ENCODE data around the gene STUB1. TPM values are rescaled to one million over a fixed set of nuclear protein-coding genes. Genes with fewer than 3 reads are reported as not detected.

STUB1 gene
- total and polyA plus RNA-seq, 4 experiments from 2014 or later = 97.2 to 181 (median 128) TPM

DNA sequence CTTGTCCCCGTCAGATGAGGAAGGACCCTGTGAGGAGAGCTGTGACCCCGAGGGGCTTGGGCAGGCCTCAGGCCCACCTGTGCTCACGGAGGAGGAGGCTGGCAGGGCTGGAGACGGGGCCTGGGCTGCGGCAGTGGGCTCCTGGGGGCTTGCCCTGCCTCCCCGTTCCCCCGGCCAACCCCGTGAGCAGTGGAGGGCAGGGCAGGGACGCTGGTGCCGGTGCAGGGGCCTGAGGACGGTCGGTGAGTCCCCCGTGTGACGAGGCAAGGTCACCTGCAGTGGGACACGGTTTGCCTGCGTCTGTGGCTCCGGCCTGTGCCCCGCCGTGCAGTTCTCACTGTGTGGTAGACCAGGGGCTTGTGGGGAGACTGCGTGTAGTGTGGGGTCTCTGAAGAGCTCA is 20.6 kb upstream of the STUB1 start:
- CTCF ChIA-PET (ENCODE audit: partially characterized antibody) = no interaction called here
- H3K27ac ChIP-seq (ENCODE audit: low read depth, low read length) = no peak overlapping the region
- H3K9me3 Mint-ChIP-seq = no peaks in the 10 kb centered on the region
- POLR2A ChIA-PET (ENCODE audit: partially characterized antibody) = interaction anchor here (1.1 to 3.2 kb wide), 3 partner anchors 10 to 21 kb away, joined by 3 to 12 read pairs (median 4); partner anchors contain the start of genes STUB1 and WDR90
- H3K4me1 ChIP-seq (ENCODE audit: insufficient read depth, low read length) = no peaks in the 10 kb centered on the region
- peaks cover 0 to 9% (median under 1%) of the 10 kb centered on the region in 4 donors for H3K4me1 Mint-ChIP-seq
- no peaks in the 10 kb centered on the region for H3K36me3 ChIP-seq (ENCODE audit: insufficient read depth, low read length)
- intact Hi-C loops (cut with micrococcal nuclease) = no loop called here
- no peak for DNase-seq
- H3K4me3 Mint-ChIP-seq = no peak overlapping the region
- no peaks in the 10 kb centered on the region for H3K9me3 ChIP-seq (ENCODE audit: control insufficient read depth in 1 of 2, low read length in 2 of 2)
- no peaks in the 10 kb centered on the region for H3K27me3 ChIP-seq (ENCODE audit: insufficient read depth, low read length)
- no peaks in the 10 kb centered on the region for H3K27me3 Mint-ChIP-seq
- no peak overlapping the region for H3K27ac Mint-ChIP-seq
- no peaks in the 10 kb centered on the region for H3K36me3 Mint-ChIP-seq
- no peak overlapping the region for H3K4me3 ChIP-seq (ENCODE audit: low read length in 2 of 2)

DNA sequence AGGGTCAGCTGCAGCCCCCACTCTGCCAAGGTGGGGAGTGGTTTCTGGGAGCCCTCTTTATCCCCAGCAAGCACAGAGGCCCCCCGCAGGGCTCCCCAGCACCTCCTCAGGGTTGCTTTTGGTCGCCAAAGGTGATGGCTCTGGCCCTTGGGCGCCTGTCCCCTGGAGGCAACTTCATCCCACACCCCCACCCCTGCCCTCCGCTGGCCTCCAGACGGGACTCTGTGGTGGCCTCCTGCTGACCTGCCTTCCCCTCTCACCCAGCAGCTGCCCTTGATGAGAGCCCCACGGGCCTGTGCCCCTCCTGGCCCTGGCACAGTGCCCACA is 20.1 kb upstream of the STUB1 start:
- ChIA-PET POLR2A (ENCODE audit: partially characterized antibody) (interaction anchor here (1.1 to 3.2 kb wide), 3 partner anchors 11 to 20 kb away, joined by 3 to 12 read pairs (median 4); partner anchors contain the start of genes STUB1 and WDR90), CTCF (ENCODE audit: partially characterized antibody) (no interaction called here)
- no peaks in the 10 kb centered on the region for H3K36me3 Mint-ChIP-seq
- no peaks in the 10 kb centered on the region for H3K27me3 Mint-ChIP-seq
- Histone ChIP-seq H3K36me3 (ENCODE audit: insufficient read depth, low read length) (no peaks in the 10 kb centered on the region), H3K4me1 (ENCODE audit: insufficient read depth, low read length) (no peaks in the 10 kb centered on the region), H3K27ac (ENCODE audit: low read depth, low read length) (no peak overlapping the region), H3K9me3 (ENCODE audit: control insufficient read depth in 1 of 2, low read length in 2 of 2) (no peaks in the 10 kb centered on the region), H3K27me3 (ENCODE audit: insufficient read depth, low read length) (no peaks in the 10 kb centered on the region), H3K4me3 (ENCODE audit: low read length in 2 of 2) (no peak overlapping the region)
- peaks cover 0 to 9% (median under 1%) of the 10 kb centered on the region in 4 donors for H3K4me1 Mint-ChIP-seq
- no peak overlapping the region for H3K4me3 Mint-ChIP-seq
- intact Hi-C loops (cut with micrococcal nuclease) = no loop called here
- H3K9me3 Mint-ChIP-seq = no peaks in the 10 kb centered on the region
- no peak overlapping the region for H3K27ac Mint-ChIP-seq
- no peak for DNase-seq

DNA sequence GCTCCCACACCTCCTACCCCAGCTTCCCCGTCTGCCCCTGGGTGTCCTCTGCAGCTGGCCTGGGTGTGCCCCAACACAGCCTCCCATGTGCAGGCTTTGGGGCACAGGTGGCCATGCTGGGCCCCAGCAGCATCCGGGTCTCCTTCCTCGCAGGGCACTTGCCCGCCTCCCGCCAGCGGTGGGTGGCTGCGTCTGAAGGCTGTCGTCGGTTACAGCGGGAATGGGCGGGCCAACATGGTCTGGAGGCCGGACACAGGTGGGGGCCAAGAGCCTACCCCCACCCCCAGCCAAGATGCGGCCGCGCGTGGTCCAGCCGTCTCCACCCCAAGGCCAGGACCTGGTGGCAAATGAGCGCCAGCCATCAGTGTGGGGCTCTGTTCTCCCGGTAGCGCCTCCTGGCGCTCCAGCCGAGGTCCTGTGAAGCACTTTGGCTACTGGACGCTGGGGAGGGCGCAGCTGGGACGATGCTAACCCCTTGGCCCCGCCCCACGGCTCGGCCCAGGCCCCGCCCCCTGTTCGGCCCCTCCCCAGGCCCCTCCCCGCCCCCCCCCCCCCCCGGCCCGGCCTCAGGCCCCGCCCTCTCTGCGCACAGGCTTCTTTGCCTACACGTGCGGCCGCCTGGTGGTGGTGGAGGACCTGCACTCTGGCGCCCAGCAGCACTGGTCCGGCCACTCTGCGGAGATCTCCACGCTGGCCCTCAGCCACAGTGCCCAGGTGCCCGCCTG is 19.6 kb upstream of the STUB1 start:
- peaks cover 0 to 9% (median under 1%) of the 10 kb centered on the region in 4 donors for H3K4me1 Mint-ChIP-seq
- no peaks in the 10 kb centered on the region for H3K4me1 ChIP-seq (ENCODE audit: insufficient read depth, low read length)
- no peak overlapping the region for H3K4me3 Mint-ChIP-seq
- no peaks in the 10 kb centered on the region for H3K9me3 ChIP-seq (ENCODE audit: control insufficient read depth in 1 of 2, low read length in 2 of 2)
- peak overlapping the region in 1 of 7 donors; percentile 51 for H3K27ac Mint-ChIP-seq
- intact Hi-C loops (cut with micrococcal nuclease) = no loop called here
- ChIA-PET POLR2A (ENCODE audit: partially characterized antibody) (interaction anchor here (1.1 to 3.2 kb wide), 3 partner anchors 11 to 20 kb away, joined by 3 to 12 read pairs (median 4); partner anchors contain the start of genes STUB1 and WDR90), CTCF (ENCODE audit: partially characterized antibody) (no interaction called here)
- H3K9me3 Mint-ChIP-seq = no peaks in the 10 kb centered on the region
- H3K36me3 ChIP-seq (ENCODE audit: insufficient read depth, low read length) = no peaks in the 10 kb centered on the region
- H3K36me3 Mint-ChIP-seq = no peaks in the 10 kb centered on the region
- H3K27me3 Mint-ChIP-seq = no peaks in the 10 kb centered on the region
- H3K4me3 ChIP-seq (ENCODE audit: low read length in 2 of 2) = no peak overlapping the region
- DNase-seq = peak; percentile 41 to 62 (median 59)
- no peak overlapping the region for H3K27ac ChIP-seq (ENCODE audit: low read depth, low read length)
- no peaks in the 10 kb centered on the region for H3K27me3 ChIP-seq (ENCODE audit: insufficient read depth, low read length)

DNA sequence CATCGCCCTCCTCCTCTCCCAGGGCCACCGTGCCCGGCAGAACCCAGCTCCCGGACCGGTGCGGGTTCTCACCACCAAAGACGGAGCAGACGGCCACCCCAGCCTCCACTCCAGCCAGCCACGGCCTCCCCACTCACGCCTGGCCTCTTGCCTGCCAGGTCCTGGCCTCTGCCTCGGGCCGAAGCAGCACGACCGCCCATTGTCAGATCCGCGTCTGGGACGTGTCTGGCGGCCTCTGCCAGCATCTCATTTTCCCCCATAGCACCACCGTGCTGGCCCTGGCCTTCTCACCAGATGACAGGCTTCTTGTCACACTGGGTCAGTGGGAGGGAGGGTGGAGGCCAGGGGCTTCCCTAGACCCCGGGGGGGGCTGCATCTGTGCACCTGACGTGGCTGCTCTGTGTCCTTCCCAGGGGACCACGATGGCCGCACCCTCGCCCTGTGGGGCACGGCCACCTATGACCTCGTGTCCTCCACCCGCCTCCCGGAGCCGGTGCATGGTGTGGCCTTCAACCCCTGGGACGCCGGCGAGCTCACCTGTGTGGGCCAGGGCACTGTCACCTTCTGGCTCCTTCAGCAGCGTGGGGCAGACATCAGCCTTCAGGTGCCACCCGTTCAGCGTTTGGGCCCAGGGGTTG is 18.9 kb upstream of the STUB1 start:
- ChIA-PET CTCF (ENCODE audit: partially characterized antibody) (no interaction called here), POLR2A (ENCODE audit: partially characterized antibody) (interaction anchor here (3.2 kb wide), 1 partner anchor 12 kb away, joined by 12 read pairs; the partner anchor contains the start of gene WDR90)
- no peak overlapping the region for H3K4me3 ChIP-seq (ENCODE audit: low read length in 2 of 2)

DNA sequence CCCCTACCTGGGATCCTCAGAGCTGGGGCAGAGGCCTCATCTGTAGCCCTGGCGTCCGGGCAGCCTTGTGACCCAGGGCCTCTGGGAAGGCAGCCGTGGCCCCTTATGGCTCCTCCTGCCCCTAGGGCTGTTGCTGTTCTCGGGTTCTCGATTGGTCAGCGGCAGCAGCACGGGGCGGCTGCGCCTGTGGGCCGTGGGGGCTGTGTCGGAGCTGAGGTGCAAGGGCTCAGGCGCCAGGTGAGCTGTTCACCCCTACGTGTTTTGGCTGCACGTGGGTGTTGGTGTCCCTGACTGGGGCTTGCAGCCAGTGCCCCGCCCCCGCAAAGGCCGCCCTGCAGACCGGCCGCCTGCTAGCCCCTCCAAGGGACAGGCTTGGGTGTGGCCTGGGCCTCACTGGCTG is 18.1 kb upstream of the STUB1 start:
- Histone ChIP-seq H3K4me3 (ENCODE audit: low read length in 2 of 2) (no peak overlapping the region), H3K27me3 (ENCODE audit: insufficient read depth, low read length) (no peaks in the 10 kb centered on the region), H3K4me1 (ENCODE audit: insufficient read depth, low read length) (peaks cover 6% of the 10 kb centered on the region), H3K36me3 (ENCODE audit: insufficient read depth, low read length) (no peaks in the 10 kb centered on the region), H3K9me3 (ENCODE audit: control insufficient read depth in 1 of 2, low read length in 2 of 2) (no peaks in the 10 kb centered on the region), H3K27ac (ENCODE audit: low read depth, low read length) (no peak overlapping the region)
- no peaks in the 10 kb centered on the region for H3K9me3 Mint-ChIP-seq
- ChIA-PET POLR2A (ENCODE audit: partially characterized antibody) (interaction anchor here (0.6 kb wide), 1 partner anchor 15 kb away, joined by 3 read pairs; no protein-coding TSS in a partner anchor), CTCF (ENCODE audit: partially characterized antibody) (no interaction called here)
- H3K27ac Mint-ChIP-seq = no peak overlapping the region
- intact Hi-C loops (cut with micrococcal nuclease) = no loop called here
- no peaks in the 10 kb centered on the region for H3K36me3 Mint-ChIP-seq
- H3K4me3 Mint-ChIP-seq = no peak overlapping the region
- H3K4me1 Mint-ChIP-seq = peaks cover 0 to 12% (median under 1%) of the 10 kb centered on the region in 4 donors
- DNase-seq = no peak
- no peaks in the 10 kb centered on the region for H3K27me3 Mint-ChIP-seq

More for the DNA sequence above, 18.9 kb upstream of the STUB1 start:
- H3K36me3 ChIP-seq (ENCODE audit: insufficient read depth, low read length) = no peaks in the 10 kb centered on the region
- Mint-ChIP-seq H3K27me3 (no peaks in the 10 kb centered on the region), H3K4me3 (peak overlapping the region in 1 of 8 donors; percentile 23), H3K36me3 (no peaks in the 10 kb centered on the region), H3K9me3 (no peaks in the 10 kb centered on the region), H3K27ac (peak overlapping the region in 1 of 7 donors; percentile 51), H3K4me1 (peaks cover 0 to 9% (median under 1%) of the 10 kb centered on the region in 4 donors)
- intact Hi-C loops (cut with micrococcal nuclease) = no loop called here
- DNase-seq = no peak
- no peak overlapping the region for H3K27ac ChIP-seq (ENCODE audit: low read depth, low read length)
- H3K27me3 ChIP-seq (ENCODE audit: insufficient read depth, low read length) = no peaks in the 10 kb centered on the region
- no peaks in the 10 kb centered on the region for H3K9me3 ChIP-seq (ENCODE audit: control insufficient read depth in 1 of 2, low read length in 2 of 2)
- no peaks in the 10 kb centered on the region for H3K4me1 ChIP-seq (ENCODE audit: insufficient read depth, low read length)

DNA sequence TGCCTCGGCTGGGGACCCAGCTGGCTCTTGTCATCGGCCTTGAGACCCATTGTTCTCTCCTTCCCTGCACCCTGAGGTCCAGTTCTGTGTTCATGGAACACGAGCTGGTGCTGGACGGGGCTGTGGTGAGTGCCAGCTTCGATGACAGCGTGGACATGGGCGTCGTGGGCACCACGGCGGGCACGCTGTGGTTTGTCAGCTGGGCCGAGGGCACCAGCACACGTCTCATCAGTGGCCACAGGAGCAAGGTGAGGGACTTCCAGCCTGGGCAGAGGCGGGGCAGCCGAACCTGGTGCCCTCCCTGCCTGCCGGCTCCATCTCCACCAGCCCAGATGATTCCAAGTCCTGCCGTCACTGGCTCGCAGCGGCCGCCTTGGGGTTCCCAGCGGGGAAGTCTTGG is 17.6 kb upstream of the STUB1 start:
- POLR2A ChIA-PET (ENCODE audit: partially characterized antibody) = interaction anchor here (0.6 kb wide), 1 partner anchor 14 kb away, joined by 3 read pairs; no protein-coding TSS in a partner anchor
- H3K4me3 Mint-ChIP-seq = peak overlapping the region in 1 of 8 donors; percentile 29

DNA sequence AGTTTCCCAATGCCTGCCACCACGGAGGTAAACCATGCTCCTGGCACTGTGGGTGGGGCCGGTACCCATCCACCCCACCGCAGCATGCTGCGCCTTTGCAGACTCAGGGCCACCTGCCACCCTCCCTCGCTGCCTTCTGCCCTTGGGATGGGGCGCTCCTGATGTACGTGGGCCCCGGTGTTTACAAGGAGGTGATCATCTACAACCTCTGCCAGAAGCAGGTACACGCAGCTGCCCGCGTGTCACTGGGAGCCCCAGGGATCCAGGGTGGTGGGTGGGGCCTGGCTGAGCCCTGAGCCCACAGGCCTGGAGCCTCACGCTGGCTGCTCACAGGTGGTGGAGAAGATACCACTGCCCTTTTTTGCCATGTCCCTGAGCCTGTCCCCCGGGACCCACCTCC is 13.6 kb upstream of the STUB1 start:
- Mint-ChIP-seq H3K4me1 (peaks cover 3 to 22% (median 5%) of the 10 kb centered on the region in 4 donors), H3K9me3 (no peaks in the 10 kb centered on the region), H3K27me3 (no peaks in the 10 kb centered on the region), H3K36me3 (peaks cover 0 to 5% of the 10 kb centered on the region in 2 donors), H3K27ac (peak overlapping the region in 1 of 7 donors; percentile 38), H3K4me3 (no peak overlapping the region)
- H3K27me3 ChIP-seq (ENCODE audit: insufficient read depth, low read length) = no peaks in the 10 kb centered on the region
- POLR2A ChIA-PET (ENCODE audit: partially characterized antibody) = interaction anchor here (0.9 to 5.6 kb wide), 5 partner anchors 9 to 29 kb away, joined by 3 to 89 read pairs (median 7); partner anchors contain the start of genes JMJD8, STUB1 and WDR24
- CTCF ChIA-PET (ENCODE audit: partially characterized antibody) = interaction anchor here (1.3 kb wide), 1 partner anchor 17 kb away, joined by 4 read pairs; the partner anchor contains the start of gene WDR90
- H3K36me3 ChIP-seq (ENCODE audit: insufficient read depth, low read length) = peaks cover 17% of the 10 kb centered on the region
- no peak overlapping the region for H3K4me3 ChIP-seq (ENCODE audit: low read length in 2 of 2)
- peaks cover 23% of the 10 kb centered on the region for H3K4me1 ChIP-seq (ENCODE audit: insufficient read depth, low read length)
- intact Hi-C loops (cut with micrococcal nuclease) = no loop called here
- H3K27ac ChIP-seq (ENCODE audit: low read depth, low read length) = no peak overlapping the region
- no peak for DNase-seq
- H3K9me3 ChIP-seq (ENCODE audit: control insufficient read depth in 1 of 2, low read length in 2 of 2) = no peaks in the 10 kb centered on the region

More for the DNA sequence above, 17.6 kb upstream of the STUB1 start:
- Histone ChIP-seq H3K4me3 (ENCODE audit: low read length in 2 of 2) (no peak overlapping the region), H3K36me3 (ENCODE audit: insufficient read depth, low read length) (no peaks in the 10 kb centered on the region), H3K27me3 (ENCODE audit: insufficient read depth, low read length) (no peaks in the 10 kb centered on the region), H3K27ac (ENCODE audit: low read depth, low read length) (no peak overlapping the region), H3K9me3 (ENCODE audit: control insufficient read depth in 1 of 2, low read length in 2 of 2) (no peaks in the 10 kb centered on the region), H3K4me1 (ENCODE audit: insufficient read depth, low read length) (peaks cover 11% of the 10 kb centered on the region)
- intact Hi-C loops (cut with micrococcal nuclease) = no loop called here
- no peak for DNase-seq
- Mint-ChIP-seq H3K36me3 (no peaks in the 10 kb centered on the region), H3K9me3 (no peaks in the 10 kb centered on the region), H3K4me1 (peaks cover 1 to 18% (median 2%) of the 10 kb centered on the region in 4 donors), H3K27me3 (no peaks in the 10 kb centered on the region), H3K27ac (no peak overlapping the region)
- CTCF ChIA-PET (ENCODE audit: partially characterized antibody) = no interaction called here

Data from CD4-positive, alpha-beta memory T cell (primary cell).